ENCODE data around the gene SMO.
A peak's percentile ranks its signal among the peaks of the same experiment; 100 is the strongest.

Gene SMO

DNA sequence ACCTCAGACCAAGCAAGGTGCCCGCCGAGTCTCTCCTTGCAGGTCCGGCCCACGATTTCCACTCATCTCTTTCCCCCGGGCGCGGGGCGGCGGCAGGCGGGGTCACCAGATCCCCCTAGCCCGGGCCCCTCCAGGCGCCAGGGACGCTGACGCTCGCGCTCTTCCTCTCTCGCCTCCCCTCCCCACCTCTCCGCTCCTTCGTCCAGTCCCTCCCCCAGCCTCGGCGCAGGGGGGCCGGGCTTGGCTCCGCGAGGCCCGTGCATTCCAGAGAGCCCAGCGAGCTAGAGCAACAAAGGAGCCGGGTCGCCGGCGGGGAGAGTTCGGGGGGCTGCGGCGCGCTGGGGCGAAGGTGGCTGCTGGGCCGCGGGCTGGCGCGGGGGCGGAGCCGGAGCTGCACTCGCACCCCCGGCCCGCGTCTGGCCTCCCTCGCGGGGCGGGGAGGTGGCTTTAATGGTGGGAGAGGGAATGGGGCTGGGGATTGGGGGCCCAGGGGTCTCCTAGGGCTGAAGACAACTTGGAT lies at the start of gene SMO:
Gene SMO (plus strand): TSS at position 262 of the 520 bp plus-strand sequence. CDS start 519 bp downstream, outside the sequence.
- no peak for DNase-seq

DNA sequence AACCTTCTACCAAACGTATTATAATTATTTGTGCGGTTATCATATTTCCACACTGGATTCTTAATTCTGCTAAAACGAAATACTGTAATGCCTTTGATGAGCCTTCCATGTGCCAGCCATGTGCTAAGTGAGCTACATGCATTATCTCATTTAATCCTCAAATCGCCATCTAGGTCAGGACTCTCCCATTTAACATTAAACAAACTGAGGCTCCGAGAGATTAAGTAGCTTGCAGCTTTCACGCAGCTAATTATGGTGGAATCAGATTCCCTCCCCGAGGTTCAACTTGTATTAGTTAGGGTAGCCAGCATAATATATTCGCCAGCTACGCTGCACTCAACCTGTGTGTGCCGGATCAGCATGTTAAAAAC lies 44.7 kb upstream of the SMO start:
- DNase-seq: no peak

DNA sequence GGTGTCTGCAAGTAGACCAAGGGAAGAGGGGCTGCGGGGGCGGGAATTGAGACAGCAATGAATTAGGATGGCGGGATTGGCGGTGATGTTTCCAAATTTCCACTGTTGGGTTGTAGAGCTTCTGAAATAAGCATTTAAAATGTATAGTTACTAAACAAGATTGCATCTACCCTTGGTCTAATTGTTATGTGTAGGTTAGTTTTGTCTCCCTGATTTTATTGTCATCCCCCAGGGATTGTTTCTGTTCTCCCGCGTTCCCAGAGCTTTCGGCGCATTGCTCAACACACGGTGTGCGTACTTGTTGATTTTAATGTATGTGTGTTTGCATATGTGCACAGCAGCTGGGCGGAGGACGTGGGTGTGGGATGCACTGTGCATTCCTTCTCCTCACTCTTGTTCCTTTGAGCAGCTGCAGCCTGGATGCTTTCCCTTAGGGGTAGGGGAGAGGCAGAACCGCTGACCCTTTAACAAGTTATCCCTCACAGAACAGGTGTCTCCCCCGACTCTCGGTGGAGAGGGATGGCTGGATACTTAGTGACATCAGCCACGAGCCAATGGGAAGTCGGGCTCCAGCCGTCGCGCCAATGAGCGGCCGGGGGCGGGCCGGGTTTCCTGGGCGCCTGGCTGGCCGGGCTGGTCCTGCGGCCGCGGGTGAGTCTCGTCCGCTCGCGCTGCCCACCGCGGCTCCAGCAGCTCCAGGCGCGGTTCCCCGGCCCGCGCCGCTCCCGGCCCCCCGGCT lies 44.2 kb upstream of the SMO start, which contains the start of gene TSPAN33:
Gene TSPAN33 (plus strand): TSS at position 613 of the 739 bp plus-strand sequence. CDS start 274 bp downstream, outside the sequence.
- DNase-seq: peak; percentile 76

DNA sequence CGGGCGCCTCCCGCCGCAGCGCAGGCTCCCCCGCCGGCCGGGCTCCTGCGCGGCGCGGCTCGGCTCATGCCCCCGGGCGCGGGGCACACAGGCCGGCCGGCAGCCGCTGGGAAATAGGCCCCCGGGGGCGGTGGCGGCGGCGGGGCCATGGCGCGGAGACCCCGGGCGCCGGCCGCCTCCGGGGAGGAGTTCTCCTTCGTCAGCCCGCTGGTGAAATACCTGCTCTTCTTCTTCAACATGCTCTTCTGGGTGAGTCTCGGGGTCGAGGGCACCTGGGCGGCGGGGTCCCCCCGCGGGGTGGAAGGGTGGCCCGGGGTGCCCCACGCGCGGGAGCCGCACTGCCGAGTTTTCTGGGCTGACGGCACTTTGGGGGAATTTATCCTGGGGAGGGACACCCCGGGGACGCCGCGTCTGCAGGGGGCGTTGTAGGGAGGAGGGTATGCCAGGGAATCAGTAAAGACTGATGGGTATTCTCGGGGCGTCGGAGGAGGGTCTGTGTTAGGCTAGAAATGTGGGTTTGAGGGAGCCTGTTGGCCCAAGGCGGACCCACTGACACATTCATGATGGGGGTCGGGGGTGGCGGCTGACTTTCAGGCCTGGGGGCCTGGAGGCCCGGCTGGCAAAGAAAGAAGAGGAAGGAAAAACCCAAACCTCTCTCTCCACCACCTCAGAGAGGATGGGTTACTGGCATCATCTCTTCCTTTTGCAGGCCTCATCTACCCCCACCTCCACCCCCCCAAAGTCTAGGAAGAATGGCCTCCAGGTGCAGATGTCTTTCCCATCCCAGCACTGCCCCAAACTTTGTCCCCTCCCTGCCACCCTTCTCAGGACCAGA lies 43.4 kb upstream of the SMO start:
- DNase-seq: no peak

DNA sequence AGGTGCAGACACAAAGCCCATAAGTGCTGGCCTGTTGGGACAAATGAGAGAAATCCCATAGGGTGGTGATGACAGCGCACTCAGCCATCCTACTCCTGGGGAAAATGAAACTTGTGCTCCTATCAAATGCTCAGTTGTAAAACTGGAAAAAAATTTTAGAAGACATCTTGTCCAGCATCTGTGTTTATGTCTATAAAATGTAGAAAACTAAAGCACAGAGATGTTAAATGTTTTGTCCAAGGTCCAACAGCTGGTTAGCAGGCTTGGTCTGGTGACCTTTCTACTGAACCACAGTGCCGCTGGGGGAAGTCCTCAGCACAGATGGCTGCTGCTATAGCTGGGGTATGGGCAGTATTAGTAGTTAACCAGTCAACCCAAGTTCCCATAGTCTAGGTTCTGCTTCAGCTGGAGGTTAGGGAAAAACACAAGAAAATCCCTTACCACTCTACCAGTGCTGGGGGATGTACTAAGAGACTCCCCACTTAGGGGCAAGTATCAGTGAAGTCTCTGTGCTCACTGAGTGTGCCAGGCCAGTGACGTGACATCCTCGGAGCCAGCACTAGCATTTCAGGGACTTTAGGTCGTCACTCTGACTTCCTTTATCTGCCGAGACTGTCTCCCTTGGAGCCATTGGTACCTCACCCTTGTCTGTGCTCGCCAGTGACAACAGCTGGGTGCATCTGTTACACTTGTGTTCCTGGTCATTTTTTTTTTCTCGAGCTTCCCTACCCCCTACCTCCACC lies 42.0 kb upstream of the SMO start:
- DNase-seq: no peak

DNA sequence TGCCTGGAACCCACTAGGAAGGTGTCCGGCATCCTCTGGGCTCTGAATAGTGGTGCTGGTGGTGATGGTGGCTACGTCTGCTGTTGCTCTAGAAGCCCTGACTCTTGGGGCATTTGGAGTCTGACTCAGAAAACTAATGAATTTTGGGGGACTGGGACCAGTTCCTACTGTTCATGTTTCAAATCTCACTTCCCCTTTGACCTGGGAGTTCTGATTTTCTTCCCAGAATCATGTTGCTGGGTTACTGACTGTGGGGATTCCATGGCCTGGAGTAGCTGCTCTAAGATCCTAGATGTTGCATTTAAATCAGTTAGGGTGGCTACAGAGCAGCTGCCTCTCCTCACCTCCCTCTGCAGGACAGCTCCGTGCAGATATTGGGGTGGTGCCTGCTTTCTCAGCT lies 40.7 kb upstream of the SMO start:
- no peak for DNase-seq

DNA sequence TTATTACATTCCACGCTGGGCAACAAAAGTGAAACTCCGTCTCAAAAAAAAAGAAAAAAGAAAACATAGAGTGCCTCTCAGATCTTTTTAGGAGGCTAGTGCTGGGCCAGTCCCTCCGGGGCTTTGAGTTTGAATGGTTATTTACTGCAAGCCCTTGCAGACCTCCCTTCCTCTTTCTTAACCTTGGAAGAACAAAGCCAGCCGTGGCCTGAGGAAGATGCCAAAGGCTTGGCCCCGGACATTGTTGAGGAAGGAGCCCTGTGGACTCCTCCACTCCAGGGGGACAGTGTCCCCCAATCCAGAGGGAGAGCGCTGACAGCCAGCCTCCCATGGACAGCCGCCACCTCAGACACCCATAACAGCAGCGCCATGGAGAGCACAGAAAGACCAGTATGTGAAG lies 38.9 kb upstream of the SMO start:
- DNase-seq: no peak

DNA sequence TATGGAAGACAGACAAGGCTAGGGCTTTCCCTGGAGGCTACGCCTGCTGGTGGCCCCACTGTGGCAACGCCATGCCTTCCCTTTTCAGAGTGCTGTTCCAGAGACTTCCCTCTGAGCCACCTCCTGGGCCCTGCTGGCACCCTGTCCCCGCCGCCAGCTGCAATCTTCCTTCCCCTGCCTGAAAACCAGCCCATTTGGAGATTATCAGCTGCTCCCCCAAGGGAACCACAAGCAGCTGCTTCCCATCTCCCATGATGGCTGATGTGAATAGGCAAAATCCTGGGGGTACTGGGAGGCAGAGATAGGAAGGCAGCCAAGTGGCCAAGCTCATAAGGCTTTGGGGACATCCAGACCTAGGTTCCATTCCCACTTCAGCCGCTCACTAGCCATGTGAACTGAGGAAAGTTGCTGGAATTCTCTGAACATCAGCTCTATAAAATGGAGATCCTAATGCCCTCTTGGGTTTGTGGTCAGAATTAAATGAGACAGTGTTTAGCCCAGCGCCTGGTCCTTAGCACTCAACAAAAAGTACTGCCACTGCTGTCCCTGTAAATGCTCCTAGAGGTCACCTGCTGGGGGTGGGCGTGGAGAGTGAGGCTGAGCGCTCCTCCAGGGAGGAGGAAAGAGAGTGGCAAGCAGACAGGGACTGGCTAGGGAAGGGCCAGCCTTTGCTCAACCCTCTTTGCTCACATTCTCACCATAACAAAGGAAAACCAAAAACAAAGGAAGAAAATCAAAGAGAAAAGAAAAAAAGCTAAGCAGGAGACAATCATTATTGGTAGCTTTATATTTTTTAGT lies 38.0 kb upstream of the SMO start:
- DNase-seq: no peak

DNA sequence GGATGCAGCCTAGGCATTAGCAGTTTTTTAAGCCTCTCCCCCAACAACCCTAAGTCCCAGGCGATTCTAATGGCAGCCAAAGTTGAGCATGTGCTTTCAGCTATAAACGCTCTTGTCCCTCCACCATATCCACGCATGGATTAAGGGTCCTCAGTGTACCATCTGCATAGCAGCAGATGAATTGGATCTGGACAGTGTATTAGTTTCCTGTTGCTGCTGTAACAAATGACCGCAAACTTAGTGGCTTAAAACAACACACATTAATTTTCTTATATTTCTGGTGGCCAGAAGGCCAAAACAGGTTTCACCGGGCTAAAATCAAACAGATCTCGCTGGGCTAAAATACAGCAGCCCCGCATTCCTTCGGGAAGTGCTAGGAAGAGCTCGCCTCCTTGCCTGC lies 30.8 kb upstream of the SMO start:
- DNase-seq: no peak

DNA sequence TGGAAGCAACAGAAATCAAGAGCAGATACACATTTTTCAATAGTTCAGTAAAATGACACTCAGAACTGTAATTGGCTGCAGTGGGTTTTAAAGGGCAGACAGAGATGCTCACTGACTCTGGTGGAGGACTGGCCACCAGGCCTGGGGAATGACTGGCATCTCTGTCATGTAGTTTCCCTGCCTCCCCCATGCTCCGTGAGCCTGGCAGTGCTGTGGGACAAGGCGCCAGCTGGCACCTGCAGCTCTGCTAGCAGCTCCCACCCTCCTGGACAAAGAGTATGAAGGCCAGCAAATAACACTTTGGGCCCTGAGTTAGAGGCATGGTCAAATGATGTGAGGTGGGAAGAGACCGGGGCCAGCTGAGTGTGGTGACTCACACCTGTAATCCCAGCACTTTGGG lies 28.9 kb upstream of the SMO start:
- no peak for DNase-seq

DNA sequence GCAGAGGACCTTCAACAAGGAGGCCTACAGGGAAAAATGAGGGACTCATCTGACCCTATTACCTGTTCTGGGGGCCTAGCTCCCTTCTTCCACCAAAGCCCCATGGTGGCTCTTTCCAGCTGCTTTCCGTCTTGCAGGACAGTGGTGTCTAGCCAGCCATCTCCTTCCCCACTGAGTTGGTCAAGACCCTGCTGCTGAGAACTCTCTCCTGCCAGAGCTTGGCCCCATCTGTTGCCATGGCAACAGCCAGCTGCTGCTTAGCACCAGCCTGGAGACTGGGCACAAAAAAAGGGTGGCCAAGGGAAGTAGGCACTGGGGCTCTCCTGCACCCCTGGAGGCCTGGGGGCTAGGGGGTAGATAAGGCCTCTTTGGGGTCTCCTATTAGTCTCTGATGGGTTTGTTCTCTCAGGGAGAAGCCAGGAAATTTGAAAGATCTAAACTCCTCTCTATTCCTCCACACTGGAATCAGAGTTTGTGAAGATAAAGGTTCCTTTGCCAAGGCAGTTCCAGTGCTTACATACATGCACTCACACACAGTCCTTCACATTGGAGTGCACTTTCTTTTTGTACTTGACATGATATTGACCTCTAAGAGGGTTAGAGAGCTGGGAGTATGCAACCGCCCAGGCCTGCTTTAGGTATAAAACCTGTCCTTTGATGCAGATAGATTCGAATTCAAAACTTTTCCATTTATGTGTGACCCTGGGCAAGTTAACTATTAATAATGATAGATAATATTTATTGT lies 28.1 kb upstream of the SMO start:
- DNase-seq: no peak

DNA sequence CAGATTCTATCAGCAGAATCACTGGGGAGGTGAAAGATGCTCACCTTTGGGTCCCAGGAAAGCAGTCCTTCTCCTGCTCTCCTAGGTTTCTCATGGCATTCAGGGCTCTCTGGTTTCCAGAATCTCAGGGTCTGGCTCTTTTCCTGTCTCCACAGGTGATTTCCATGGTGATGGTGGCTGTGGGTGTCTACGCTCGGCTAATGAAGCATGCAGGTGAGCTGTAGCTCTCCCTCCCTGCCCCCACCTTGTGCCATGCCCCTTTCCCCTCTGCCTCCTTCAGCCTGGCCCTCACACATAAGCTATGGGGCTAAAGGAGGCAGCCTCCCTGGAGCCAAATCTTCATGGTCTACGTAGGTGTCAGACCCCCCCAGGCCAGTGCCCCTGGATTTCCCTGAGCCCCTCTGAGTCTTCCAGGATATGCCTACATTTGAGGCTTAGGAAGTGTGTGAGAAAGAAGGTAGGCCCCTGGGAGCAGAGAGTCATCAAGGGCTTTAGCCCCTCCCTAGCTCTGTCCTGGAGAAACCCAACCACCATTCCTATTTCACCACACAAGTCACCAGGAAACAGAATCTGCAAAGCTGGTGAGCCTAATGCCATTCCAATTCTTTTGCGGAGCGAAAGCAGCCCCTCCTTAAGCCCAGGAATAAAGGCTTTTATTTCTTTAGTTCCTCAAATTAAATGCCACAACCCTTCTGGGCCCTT lies 26.8 kb upstream of the SMO start:
- DNase-seq: no peak

DNA sequence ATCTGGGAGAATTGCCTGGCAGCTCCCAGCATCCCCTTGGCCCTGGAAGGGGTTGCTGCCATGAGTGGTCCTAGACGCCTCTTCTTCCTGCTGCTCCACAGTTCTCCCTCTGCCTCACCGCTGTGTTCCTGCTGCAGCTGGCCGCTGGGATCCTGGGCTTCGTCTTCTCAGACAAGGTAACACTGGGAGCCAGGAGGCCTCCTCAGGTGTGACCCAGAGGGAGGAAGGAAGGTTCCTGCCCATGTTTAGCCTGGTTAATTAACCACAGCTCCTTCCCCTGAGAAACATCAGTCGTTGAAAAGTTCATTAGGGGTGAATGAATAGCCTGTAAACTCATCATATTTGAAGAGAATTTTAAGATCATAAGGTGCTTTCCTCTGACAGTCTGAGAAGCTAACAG lies 25.7 kb upstream of the SMO start:
- DNase-seq: no peak

DNA sequence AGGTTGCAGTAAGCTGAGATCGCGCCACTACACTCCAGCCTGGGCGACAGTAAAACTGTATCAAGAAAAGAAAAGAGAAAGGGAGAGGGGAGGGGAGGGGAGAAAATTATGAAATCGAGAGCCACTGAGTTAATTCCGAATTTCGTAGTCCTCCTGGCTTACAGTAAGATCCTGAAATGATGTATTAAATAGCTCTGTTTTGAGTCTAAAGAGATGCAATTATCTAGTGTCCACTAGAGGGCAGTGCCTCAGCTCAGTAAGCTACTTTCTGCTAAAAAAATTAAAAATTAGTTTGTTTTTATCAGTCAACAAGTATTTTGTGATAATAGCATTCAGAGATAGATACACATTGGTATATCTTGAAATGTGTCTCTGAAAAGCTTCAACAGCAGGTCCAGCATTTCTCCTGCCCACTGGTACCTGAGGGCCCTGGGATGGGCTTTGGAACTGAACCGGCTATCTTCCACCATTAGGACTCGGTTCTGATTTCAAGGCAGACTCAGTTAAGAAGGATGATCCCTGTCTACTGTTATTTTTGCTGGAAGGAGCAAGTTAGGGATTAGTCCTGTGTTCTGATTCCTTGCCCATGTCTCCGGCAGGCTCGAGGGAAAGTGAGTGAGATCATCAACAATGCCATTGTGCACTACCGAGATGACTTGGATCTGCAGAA lies 24.4 kb upstream of the SMO start:
- DNase-seq: peak; percentile 62

DNA sequence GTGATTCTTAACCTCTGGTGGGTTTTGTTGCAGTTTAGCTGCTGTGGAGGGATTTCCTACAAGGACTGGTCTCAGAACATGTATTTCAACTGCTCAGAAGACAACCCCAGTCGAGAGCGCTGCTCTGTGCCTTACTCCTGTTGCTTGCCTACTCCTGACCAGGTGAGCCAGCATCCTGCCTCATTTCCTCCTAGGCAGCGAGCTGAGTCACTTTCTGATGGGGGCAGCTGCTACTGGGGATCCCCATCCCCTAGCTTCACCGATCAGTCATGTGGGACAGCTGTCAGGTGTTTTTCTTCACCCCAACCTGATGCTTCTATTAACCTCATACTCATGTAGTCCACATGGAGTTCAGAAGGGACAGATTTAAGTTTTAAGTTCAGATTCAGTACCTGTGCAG lies 21.7 kb upstream of the SMO start:
- no peak for DNase-seq

DNA sequence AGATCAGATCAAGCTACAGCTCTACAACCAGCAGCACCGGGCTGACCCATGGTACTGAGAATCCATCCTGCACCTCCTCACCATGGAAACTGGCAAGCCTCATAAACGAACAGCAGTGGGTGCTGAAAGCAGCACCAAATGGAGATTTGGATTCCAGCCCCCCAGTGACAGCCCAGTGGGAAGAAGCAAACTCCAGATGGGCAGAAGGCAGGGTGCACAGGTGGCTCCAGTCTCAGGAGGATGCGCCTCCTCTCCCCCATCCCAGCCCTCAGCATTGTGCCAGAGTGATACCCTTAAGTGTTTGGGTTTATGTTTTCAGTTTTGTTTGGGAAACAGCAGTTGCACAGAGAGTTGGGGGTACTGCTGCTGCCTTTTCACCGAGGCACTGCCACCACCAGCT lies 20.6 kb upstream of the SMO start:
- DNase-seq: no peak

DNA sequence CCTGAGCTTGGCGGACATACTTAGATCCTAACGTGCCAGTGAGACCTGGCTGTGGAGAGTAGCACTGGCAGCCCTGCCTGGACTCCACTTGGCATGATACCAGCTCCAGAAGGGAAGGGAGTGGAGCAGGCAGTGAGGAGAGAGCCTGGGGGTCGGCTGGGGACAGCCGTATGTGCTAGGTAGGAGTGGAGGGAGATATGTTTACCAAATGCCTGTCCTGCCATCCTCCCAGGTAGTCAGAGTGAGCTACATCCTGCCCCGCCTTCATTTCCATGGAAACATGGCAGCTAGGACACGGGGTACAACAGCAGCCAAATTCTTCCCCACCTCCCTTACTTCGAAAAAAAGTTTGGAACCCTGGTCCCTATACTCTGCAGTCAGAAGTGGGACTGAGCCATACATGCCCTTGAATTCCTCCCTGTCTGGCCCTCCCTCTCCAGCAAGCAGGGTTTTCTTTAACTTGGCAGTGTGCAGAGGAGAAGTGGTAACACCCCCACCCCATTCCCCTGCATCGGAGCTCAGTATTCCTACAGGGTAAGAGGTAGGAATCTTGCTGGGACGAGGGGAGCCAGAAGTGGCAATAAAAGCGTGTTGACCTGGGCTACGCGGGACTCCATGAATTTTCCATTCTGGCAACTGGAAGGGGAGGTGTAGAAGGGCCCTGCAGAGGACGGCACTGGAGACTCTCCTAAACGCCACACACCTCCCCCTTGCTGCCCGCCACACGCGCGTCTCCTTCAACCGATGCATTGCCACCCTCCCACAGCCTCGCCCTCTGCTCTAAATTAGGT lies 20.0 kb upstream of the SMO start:
- no peak for DNase-seq

DNA sequence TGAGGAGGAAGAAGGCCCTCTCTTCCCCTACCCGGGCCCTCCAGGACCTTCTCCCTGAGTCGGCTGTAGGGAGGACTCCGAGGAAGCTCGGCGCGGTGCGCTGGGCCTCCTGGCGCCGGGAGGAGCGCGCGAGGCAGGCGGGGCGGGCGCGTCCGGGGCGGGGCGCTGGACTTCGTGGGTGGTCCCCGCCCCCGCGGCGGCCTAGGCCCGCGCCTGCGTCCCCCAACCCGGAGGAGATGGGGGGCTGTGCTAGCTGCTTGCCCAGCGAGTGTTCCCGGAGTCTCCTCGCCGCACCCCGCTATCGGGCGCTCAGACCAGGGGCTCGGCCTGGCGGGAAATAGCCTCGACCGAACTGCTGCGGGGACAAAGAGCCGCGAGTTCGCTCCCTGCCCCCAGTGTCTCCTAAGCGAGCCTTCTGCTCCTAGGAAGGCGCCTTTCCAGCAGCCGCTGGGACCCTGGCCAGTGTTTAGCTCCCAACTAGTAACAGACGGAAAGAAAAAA lies 19.2 kb upstream of the SMO start:
- DNase-seq: peak; percentile 42

DNA sequence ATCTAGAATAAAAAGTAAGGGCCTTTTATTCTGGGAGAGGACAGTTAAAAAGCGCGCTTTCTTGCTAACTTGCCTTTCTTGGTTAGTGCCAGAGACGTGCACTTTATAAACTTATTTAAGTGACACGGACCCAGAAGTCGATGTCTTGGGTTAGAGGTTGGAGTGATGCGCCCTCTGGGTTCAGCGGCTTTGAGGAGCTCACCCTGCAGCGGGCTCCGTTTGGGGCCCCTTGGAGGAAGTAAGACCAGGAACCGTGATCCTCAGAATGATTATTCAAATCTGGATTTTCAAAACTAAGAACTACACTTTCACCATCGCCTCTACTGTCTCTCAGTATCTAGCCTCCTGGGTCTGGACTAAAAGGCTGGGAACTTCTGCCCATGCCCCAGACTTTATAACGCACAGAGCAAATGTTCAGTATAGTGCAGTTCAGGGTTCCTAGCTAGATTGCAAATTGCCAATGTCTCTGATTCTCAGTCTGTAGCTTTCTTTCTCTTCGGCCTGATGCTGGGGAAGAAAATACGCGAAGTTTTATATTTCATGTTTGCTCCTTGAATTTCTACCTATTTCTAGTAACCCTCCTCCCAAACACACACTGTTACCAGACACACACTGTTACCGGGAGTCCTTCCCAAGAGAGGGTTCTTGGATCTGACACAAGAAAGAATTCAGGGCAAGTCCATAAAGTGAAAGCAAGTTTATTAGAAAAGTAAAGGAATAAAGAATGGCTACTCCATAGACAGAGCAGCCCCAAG lies 18.6 kb upstream of the SMO start:
- peak; percentile 67 for DNase-seq
